HG03108 (cell line): ENCODE measurements around the gene TRIM66.

Source experiments
- ATAC-seq: cut with Tn5 transposase; IDR thresholded peaks from one replicate; pipeline ENCODE4 v1.9.1; 2021; ENCODE audit warnings: moderate library complexity; ENCODE audit not compliant: unreplicated experiment

Gene TRIM66

GRCh38 chr11:8715501-8715900, 33.0 kb upstream of the TRIM66 start:
- ATAC-seq: no peak

DNA sequence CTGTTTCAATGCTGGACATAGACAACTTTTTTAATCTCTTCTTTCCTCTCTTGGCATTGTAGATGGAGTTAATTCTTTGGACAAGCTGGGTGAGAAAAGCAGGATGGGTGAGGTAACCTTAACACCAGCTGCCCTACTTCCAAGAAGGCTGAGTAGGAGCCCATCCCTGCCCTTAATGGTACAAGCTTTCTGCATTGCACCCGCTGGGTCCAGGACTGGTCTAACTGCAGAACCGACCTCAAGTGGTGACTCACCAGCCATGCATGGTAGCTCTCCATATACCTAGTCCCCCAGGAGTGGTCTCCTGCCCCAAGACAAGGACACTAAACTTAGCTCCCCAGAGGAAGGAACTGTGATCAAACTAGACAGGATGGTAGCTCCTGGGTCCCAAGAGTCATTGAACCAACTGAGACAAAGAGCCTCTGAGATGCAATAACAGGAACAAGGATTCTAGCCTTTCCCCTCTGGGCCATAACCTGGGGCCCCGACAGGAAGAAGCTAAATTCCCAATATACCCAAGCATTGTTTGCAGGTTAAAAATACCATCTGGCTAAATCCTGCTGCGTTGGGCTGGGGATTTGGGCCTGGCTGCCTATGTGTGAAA, 32.3 kb upstream of the TRIM66 start:
- ATAC-seq: no peak

- no peak for ATAC-seq
Measured at GRCh38 chr11:8713760-8714454, 31.4 kb upstream of the TRIM66 start.

DNA sequence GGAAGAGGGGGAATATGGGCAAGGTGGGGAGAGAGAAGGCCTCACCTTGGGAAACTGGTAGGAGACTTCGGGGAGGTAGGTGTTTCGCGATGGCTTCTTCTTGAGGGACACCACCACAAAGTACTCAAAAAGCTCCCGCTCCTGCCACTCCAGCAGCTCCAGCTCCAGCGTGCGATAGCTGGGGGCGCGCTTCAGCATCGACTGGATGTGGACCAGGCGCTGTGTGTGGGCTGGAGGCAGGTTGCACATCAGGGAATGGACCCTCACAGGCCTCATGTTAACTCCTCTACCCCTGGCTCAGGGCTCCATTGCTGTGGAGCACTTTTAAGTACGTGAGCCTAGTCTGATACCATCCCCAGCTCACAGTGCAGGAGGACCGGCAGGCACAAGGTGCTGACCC, 30.0 kb upstream of the TRIM66 start:
- ATAC-seq: no peak

DNA sequence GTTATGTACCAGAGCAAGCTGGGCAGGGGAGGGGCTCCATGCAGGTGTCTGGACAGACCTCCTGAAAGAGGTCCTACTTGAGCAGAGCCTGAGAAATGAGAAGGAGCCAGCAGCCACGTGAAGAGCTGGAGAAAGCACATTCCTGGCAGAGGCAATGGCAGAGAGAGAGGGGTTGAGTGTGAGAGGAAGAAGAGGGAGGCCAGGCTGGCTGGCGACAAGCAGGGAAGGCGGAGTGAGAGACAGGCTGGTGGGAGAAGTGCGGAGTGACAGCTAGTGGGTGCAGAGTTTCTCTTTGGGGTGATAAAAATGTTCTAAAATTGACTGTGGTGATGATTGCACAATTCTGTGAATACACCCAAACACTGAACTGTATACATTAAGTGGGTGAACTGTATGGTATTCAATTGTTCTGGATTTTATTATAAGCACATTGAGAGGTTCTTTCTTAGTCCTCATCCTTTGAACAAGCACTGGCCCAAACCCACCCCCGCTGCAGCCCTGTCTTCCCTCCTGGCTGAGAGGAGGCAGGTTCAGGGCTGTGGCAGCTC, 29.5 kb upstream of the TRIM66 start:
- ATAC-seq: no peak

DNA sequence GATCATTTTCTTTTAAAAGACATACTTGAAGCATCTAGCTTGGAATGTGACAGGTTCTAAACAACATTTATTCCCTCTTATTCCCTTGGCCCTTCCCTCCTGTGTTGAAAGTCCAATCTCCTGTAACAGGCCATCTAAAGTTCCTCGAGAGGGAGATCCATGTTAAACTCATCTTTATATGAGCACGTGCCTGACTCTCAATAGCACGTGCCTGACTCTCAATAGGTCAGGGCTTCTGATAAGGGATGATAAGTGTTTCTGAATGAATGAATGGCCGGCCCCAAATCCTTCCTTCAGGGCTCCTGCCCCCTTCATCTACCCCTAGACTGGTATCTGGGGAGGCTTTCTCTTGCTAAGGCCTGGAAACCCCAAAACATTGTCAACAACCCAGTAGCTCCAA, 27.3 kb upstream of the TRIM66 start:
- no peak for ATAC-seq

DNA sequence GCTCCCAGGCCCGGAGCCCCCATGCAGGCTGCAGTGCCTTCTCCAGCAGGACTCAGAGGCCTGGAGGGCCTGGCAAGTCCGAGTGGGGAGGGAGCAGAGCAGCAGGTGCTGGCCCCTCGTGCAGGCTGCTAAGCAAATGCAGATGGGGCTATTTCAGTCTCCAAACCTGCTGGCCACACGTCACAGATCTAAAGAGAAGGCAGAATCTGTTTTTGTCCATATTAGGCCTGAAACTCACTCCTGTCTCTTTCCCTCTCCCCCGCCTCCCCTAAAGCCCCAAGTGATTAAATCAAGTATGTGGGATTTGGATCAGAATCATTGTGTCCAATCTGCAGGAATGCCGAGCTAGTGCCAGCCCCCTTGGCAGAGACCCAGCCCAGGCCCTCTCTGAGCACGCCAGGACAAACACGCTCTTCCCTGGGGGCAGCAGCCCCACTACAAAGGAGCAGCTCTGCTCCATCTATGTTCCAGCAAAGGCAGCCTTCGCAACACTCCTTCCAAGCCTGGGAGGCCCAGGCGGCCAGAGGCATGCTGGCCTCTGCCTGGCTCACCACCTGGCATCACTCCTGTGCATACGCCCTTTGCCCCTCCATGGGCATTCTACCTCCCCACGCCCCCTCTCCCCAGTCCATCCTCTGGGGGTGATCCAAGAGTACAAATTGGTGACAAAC, 26.7 kb upstream of the TRIM66 start:
- no peak for ATAC-seq

GRCh38 chr11:8707541-8708191, 25.2 kb upstream of the TRIM66 start:
- ATAC-seq: no peak

DNA sequence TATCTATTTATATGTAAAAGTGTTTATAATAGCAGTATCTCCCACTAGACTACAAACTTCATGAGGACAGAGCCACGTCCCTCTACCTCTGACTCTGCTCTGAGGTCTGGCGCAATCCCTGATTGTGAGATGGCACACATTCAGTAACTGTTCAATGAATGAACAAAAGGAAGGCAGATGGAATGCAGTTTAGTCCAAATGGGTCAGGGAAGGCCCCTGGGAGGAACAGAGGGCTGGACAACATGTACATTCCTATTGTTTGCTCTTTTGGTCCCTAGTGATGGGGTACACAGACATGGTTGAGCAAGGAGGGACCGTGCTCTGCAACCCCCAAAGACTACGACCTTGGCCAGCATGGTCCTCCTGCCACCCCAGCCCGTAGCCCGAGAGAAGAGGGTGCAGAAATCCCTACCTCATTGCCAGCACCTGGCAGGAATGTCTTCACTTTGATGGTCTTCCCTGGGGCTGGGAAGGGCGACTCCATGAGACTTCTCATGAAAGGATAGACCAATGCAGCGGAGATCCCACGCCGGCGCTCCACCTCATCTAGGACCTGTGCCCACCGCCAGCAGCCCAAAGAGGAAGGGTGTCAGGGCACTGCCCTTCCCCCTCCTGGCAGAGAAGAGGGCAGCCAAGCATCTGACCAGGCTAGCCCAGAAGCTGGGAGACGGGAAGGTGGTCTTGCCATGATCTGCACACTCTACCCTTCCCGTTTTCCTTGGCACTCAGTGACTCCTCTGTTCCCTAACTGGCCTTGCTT, 24.4 kb upstream of the TRIM66 start:
- ATAC-seq: no peak

GRCh38 chr11:8705146-8705545, 22.7 kb upstream of the TRIM66 start:
- no peak for ATAC-seq

DNA sequence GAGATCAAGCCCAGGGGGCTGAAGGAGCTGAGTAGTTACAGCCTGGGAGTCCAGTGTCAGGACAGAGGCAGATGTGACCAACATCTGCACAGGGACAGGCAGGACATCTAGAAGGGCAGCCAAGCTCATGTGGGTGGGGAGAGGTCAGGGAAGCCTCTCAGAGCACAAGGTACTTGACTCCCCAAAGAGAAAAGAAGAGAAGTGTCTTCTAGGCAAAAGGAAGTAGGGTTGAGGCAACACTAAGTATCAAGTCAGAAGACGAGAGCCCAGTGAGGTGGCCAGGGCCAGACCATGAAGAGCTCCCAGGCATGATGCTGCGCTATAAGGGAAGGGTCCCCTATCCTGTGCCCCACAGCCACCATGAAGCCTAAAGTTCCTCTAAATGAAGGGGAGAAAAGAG, 21.7 kb upstream of the TRIM66 start:
- ATAC-seq: no peak

- no peak for ATAC-seq
Measured at GRCh38 chr11:8702598-8702915, 20.1 kb upstream of the TRIM66 start.

GRCh38 chr11:8701891-8702597, 19.6 kb upstream of the TRIM66 start:
- no peak for ATAC-seq

GRCh38 chr11:8699903-8700302, 17.4 kb upstream of the TRIM66 start:
- no peak for ATAC-seq

DNA sequence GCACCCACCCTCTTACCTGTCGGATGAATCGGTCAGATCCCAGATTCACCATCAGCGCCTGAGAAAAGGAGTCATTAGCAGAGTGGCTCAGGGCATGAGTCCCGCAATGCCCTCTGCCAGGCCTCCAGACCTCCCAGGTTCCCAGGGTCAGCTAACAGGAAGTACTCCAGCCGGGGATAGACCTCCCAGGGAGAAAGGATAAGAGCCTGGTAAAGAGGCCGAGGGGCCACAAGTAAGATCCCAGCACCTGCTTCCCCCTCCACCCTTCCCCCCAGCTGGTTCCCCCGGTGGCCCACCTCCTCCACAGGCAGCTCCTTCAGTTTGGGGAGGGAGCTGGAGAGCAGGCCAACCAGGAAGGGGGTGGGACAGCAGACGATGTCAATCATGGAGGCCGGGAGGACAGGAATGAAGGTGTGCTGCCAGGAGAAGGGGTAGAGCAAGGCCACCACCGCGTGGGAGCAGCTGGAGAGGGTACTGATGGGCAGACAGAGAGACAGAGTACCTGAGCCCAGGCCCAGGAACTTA, 16.5 kb upstream of the TRIM66 start:
- ATAC-seq: no peak

DNA sequence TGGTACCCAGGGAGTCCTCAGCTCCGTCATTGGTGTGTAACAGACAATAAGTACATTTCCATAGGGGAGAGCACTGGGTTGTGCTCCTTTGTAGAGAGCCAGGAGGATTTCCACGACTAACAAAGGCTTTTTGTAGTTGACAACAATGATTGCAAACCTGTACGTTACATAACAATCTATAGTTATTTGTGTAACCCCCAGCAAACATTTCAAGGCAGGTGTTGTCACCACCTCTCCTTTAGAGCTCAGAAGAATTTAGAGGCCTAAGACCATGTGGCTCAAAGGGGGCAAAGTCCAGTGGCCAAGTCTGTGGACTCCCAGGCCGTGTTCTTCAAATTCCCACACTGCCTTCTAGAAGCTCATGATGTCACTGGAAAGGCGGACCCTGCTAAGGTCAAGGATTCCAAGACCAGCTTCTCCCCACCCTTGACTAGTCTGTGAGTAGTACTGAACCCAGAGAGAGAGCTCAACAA, 15.9 kb upstream of the TRIM66 start:
- no peak for ATAC-seq

DNA sequence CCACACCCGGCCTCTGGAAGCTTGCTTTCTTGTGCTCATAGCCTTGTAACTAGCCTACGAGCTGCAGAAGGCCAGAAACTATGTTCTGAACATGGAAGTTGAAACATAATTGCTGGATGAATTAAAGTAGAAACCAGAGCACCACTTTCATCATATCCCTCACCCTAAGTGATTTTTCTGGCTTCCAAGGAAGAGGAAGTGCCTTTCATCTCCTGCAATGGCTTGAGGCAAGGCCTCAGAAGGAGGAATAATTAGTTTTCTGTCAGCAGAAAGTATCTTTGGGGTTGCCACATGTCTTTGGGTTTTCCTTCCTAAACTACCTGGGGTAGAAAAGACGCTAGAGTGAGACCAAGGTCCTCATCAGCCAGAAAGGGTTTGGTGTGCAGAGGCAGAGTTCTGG, 14.6 kb upstream of the TRIM66 start:
- ATAC-seq: no peak

GRCh38 chr11:8694137-8694536, 11.7 kb upstream of the TRIM66 start:
- no peak for ATAC-seq

GRCh38 chr11:8693555-8693954, 11.1 kb upstream of the TRIM66 start:
- no peak for ATAC-seq

GRCh38 chr11:8693010-8693551, 10.6 kb upstream of the TRIM66 start:
- no peak for ATAC-seq
